Body of pancreas (tissue), 4 donors: Measurements from ENCODE around the gene NDEL1. TPM values are rescaled to one million over a fixed set of nuclear protein-coding genes. Genes with fewer than 3 reads are reported as not detected.
A peak's percentile ranks its signal among the peaks of the same experiment; 100 is the strongest.

ENCODE experiments used
- ATAC-seq: fragments of 150-250 bp; one replicate; pipeline ENCODE4 v1.9.1; 2016
- DNase-seq, 4 donors: peaks; one replicate each; pipeline ENCODE4 v3.0.0-alpha.2; 2019
- H3K27ac ChIP-seq, 4 donors: fragments of 200-600 bp; sonication (generic); 1 replicate in 3 of 4; 2 replicates in 1 of 4; pipeline versions ENCODE4 v1.5.1 to v1.6.1; 2016 to 2019; ENCODE audit warnings: mild to moderate bottlenecking in 1 of 4, mixed read lengths in 1 of 4, moderate library complexity in 1 of 4
- H3K27me3 ChIP-seq, 2 donors: fragments of 200-600 bp; sonication (generic); one replicate each; pipeline ENCODE4 v1.6.0; 2016; ENCODE audit warnings: mild to moderate bottlenecking in 1 of 2
- H3K36me3 ChIP-seq, 2 donors: fragments of 200-600 bp; sonication (generic); replicated peaks in 1 of 2; 2 replicates each; pipeline ENCODE4 v1.5.1; 2016; ENCODE audit warnings: low read depth in 2 of 2; ENCODE audit not compliant: insufficient read depth in 1 of 2
- H3K4me1 ChIP-seq: fragments of 200-600 bp; sonication (generic); one replicate; pipeline ENCODE4 v1.6.0; 2016
- H3K4me3 ChIP-seq, 2 donors: fragments of 200-600 bp; sonication (generic); 1 replicate in 1 of 2; 2 replicates in 1 of 2; pipeline ENCODE4 v1.5.1; 2016 to 2019
- H3K9me3 ChIP-seq, 3 donors: fragments of 200-600 bp; sonication (generic); 1 replicate in 2 of 3; 2 replicates in 1 of 3; pipeline ENCODE4 v1.5.1; 2016
- POLR2A ChIP-seq, 3 donors: fragments of 450-650 bp; IDR thresholded peaks; one replicate each; pipeline ENCODE4 v1.6.1; 2016; ENCODE audit warnings: antibody characterized with exemption in 3 of 3, mild to moderate bottlenecking in 2 of 3
- WGBS, 2 donors: methylation state at CpG; one replicate each; pipeline ENCODE4 v1.1.5; 2017; 5-methylcytosine and 5-hydroxymethylcytosine counted together
- intact Hi-C: fragments of 100-400 bp; cut with DNase I; formaldehyde crosslinking; loops from one replicate; pipeline ENCODE4 v1.15.1; 2023
- total RNA-seq, 2 donors: library from RNA; depleted of rRNA; stranded (reverse); fragments of >200 nt; gene quantifications; one replicate each; pipeline ENCODE4 v1.1.0, GENCODE V29; 2016
- TF ChIP-seq, protein P1 (sequence below), 7 experiments: fragments of 450-650 bp in 4 of 7; fragments of 200-600 bp in 3 of 7; sonication (generic) in 3 of 7; IDR thresholded peaks; one replicate each; pipeline ENCODE4 v1.5.1; 2016 to 2019; ENCODE audit warnings: antibody characterized with exemption in 7 of 7

Gene NDEL1
- total RNA-seq, 2 donors from 2014 or later: 26.2 to 39.6 TPM

DNA sequence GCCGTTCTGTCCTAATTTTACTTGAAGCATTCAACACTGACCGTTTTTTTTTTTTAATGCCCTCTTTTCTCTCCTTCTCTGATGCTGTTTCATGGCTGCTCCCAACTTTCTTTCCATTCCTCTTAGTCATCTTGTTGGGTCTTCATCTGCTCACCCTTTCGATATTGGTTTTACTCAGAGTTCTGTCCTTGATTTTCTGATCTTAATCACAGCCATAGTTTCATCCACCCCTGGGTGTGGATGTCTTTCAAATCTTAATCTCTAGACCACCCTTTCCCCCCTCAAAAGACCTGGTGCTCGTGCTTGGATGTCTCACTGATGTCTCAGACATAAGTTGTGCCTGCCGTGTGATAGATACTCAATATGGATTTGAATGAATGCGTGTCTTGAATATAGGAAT is 22.4 kb downstream of the NDEL1 start:
- DNase-seq: no peak
- H3K4me1 ChIP-seq: peaks cover 9% of the 10 kb centered on the region
- WGBS, 2 donors: 85 to 90% methylated on average over 6 of the region's 6 CpGs
- TF ChIP-seq, protein P1, sequence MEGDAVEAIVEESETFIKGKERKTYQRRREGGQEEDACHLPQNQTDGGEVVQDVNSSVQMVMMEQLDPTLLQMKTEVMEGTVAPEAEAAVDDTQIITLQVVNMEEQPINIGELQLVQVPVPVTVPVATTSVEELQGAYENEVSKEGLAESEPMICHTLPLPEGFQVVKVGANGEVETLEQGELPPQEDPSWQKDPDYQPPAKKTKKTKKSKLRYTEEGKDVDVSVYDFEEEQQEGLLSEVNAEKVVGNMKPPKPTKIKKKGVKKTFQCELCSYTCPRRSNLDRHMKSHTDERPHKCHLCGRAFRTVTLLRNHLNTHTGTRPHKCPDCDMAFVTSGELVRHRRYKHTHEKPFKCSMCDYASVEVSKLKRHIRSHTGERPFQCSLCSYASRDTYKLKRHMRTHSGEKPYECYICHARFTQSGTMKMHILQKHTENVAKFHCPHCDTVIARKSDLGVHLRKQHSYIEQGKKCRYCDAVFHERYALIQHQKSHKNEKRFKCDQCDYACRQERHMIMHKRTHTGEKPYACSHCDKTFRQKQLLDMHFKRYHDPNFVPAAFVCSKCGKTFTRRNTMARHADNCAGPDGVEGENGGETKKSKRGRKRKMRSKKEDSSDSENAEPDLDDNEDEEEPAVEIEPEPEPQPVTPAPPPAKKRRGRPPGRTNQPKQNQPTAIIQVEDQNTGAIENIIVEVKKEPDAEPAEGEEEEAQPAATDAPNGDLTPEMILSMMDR (IDR thresholded peaks at IDR 0.05): no peak
- TF ChIP-seq POLR2A (IDR thresholded peaks at IDR 0.05): no peak
- peaks cover 7 to 27% of the 10 kb centered on the region in 2 donors for H3K36me3 ChIP-seq
- H3K4me3 ChIP-seq: no peak overlapping the region
- no peak overlapping the region for H3K27ac ChIP-seq
- intact Hi-C loops: no loop called here
- no peaks in the 10 kb centered on the region for H3K27me3 ChIP-seq
- no peaks in the 10 kb centered on the region for H3K9me3 ChIP-seq
- no peak for ATAC-seq

DNA sequence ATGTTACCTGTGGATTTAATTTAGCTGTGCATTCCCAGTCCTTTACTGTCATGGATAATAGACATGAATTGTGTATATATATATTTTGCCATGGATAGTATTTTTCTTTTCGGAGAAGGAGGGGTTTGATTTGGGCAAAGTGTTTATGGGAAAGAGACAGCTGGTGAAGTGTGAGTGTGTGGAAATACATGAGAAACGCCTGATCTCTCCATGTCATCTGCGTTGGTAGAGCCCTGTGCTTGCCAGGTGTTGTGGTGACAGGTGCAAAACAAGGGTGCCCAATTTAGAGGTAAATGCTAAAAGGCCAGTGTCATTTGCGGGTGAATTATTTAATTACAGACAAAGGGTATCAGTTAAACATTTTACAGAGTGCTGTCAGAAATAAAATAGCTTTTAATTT is 23.4 kb downstream of the NDEL1 start:
- Histone ChIP-seq H3K27me3 (no peaks in the 10 kb centered on the region), H3K9me3 (no peaks in the 10 kb centered on the region), H3K4me1 (peaks cover 9% of the 10 kb centered on the region), H3K4me3 (no peak overlapping the region), H3K27ac (peak overlapping the region in 1 of 4 donors; percentile 26), H3K36me3 (peaks cover 7 to 27% of the 10 kb centered on the region in 2 donors)
- peak; percentile 58 for ATAC-seq
- peak in 2 of 4 donors; percentile 56 to 57 for DNase-seq
- intact Hi-C loops: no loop called here
- no peak for TF ChIP-seq POLR2A (IDR thresholded peaks at IDR 0.05)
- TF ChIP-seq, protein P1 (IDR thresholded peaks at IDR 0.05): no peak
- 40 to 47% methylated on average over 4 of the region's 4 CpGs for WGBS, 2 donors

DNA sequence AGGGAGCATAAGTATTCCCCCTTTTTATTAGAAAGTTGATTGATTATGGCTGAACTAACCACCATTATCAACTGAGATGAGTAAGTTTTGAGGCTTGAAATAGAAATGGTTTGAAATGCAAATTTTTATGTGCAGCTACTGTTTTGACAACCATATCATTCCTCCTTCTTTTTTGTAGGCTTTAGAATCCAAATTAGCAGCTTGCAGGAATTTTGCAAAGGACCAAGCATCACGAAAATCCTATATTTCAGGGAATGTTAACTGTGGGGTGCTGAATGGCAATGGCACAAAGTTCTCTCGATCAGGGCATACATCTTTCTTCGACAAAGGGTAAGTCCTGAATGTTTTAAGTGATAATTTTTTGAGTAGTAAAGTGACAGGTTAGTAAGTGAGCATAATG is 24.1 kb downstream of the NDEL1 start:
- Histone ChIP-seq H3K27ac (no peak overlapping the region), H3K36me3 (peaks cover 7 to 24% of the 10 kb centered on the region in 2 donors), H3K9me3 (no peaks in the 10 kb centered on the region), H3K4me1 (peaks cover 9% of the 10 kb centered on the region), H3K4me3 (no peak overlapping the region), H3K27me3 (no peaks in the 10 kb centered on the region)
- intact Hi-C loops: no loop called here
- 92% methylated on average over 3 of the region's 3 CpGs for WGBS, 2 donors
- DNase-seq: no peak
- TF ChIP-seq, protein P1 (IDR thresholded peaks at IDR 0.05): no peak
- TF ChIP-seq POLR2A (IDR thresholded peaks at IDR 0.05): no peak
- ATAC-seq: no peak

DNA sequence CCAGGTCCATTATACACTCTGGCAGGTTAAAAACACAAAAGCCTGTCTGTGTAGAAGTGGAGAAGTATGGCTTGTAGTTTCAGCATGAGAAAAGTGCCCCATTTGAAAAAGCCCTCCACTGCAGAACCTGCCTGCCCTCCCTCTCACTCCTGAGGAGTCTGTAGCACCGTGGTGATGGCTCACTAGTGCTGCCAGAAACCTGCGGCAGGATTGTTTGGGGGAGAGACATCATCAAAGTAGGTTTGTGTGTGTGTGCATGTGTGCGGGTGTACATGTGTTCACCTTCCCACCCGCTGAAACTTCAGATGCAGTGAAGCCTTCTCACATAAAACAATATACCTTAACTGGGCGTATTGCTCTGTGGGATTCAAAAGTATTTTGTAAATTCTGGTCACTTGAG is 26.9 kb downstream of the NDEL1 start:
- WGBS, 2 donors: 62 to 69% methylated on average over 5 of the region's 5 CpGs
- no peak for ATAC-seq
- intact Hi-C loops: no loop called here

DNA sequence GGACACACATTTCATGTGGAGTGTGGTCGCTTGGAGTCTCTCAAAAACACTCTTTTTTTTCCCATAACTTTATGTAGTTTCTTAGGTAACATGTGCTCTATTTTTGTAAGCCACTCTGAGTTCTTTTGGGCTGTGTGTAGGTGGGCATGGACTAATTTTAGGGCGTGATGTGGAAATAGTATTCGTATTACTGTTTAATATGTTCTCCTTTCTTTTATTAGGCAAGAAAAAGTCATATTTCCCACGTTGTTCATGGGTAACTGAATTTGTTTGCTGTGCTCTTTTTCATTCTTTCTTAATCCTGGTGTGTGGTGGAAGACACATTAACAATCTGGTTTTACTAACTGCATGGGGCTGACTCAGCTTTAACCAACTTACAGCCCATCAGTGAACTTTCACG is 27.4 kb downstream of the NDEL1 start:
- no peaks in the 10 kb centered on the region for H3K27me3 ChIP-seq
- H3K9me3 ChIP-seq: no peaks in the 10 kb centered on the region
- H3K27ac ChIP-seq: no peak overlapping the region
- H3K36me3 ChIP-seq: peaks cover 7 to 28% of the 10 kb centered on the region in 2 donors
- DNase-seq (no peak), ATAC-seq (no peak)
- intact Hi-C loops: no loop called here
- TF ChIP-seq, protein P1 (IDR thresholded peaks at IDR 0.05): no peak
- no peak for TF ChIP-seq POLR2A (IDR thresholded peaks at IDR 0.05)
- peaks cover 9% of the 10 kb centered on the region for H3K4me1 ChIP-seq
- 75 to 78% methylated on average over 5 of the region's 5 CpGs for WGBS, 2 donors
- H3K4me3 ChIP-seq: no peak overlapping the region

More for the DNA sequence above, 26.9 kb downstream of the NDEL1 start:
- Histone ChIP-seq H3K4me1 (peaks cover 9% of the 10 kb centered on the region), H3K4me3 (no peak overlapping the region), H3K27ac (no peak overlapping the region), H3K36me3 (peaks cover 7 to 26% of the 10 kb centered on the region in 2 donors), H3K27me3 (no peaks in the 10 kb centered on the region), H3K9me3 (no peaks in the 10 kb centered on the region)
- no peak for TF ChIP-seq POLR2A (IDR thresholded peaks at IDR 0.05)
- TF ChIP-seq, protein P1 (IDR thresholded peaks at IDR 0.05): no peak
- DNase-seq: no peak
